ENCODE data around the gene ACBD6.

DNA sequence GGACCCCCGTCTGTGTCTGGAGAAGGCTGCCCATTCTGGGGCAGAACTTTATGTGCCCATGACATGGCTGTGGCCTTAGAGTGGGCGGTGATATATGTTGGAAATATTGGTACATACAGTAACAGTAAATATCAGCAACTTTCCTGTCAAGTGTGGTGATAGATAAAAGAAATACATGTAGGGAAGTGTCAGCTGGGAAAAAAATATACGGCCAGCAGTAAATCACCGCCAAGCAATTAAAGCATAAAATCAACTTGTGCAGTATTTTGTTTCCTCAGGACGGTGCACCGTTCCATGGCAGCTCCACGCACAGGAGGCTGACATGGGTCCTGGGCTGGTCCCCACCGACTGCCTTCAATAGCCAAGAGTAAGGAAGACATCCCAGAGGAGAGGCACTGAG is 244.9 kb downstream of the ACBD6 start:
- TF ChIP-seq, protein P1, sequence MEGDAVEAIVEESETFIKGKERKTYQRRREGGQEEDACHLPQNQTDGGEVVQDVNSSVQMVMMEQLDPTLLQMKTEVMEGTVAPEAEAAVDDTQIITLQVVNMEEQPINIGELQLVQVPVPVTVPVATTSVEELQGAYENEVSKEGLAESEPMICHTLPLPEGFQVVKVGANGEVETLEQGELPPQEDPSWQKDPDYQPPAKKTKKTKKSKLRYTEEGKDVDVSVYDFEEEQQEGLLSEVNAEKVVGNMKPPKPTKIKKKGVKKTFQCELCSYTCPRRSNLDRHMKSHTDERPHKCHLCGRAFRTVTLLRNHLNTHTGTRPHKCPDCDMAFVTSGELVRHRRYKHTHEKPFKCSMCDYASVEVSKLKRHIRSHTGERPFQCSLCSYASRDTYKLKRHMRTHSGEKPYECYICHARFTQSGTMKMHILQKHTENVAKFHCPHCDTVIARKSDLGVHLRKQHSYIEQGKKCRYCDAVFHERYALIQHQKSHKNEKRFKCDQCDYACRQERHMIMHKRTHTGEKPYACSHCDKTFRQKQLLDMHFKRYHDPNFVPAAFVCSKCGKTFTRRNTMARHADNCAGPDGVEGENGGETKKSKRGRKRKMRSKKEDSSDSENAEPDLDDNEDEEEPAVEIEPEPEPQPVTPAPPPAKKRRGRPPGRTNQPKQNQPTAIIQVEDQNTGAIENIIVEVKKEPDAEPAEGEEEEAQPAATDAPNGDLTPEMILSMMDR (IDR thresholded peaks at IDR 0.05) = no peak
- no peak for TF ChIP-seq POLR2A (IDR thresholded peaks at IDR 0.05)

Data from breast epithelium (tissue), 3 donors.